ENCODE results near the gene TUBB2B.
A peak's percentile ranks its signal among the peaks of the same experiment; 100 is the strongest.
"Not testable (repeated sequence)": the region's sequence is repeated elsewhere in the genome, so short reads cannot be mapped to it uniquely, and the experiment has no call there.

TUBB2B gene

GRCh38 chr6:3209114-3210023, 18.1 kb downstream of the TUBB2B start:
- DNase-seq = peak; percentile 44

- DNase-seq = no peak
Measured at GRCh38 chr6:3208775-3209113, 18.7 kb downstream of the TUBB2B start.

- DNase-seq = no peak
Measured at GRCh38 chr6:3208098-3208774, 19.2 kb downstream of the TUBB2B start.

- no peak for DNase-seq
Measured at GRCh38 chr6:3206339-3207015, 21.0 kb downstream of the TUBB2B start.

GRCh38 chr6:3205913-3206312, 21.5 kb downstream of the TUBB2B start:
- DNase-seq = no peak

GRCh38 chr6:3204921-3205320, 22.5 kb downstream of the TUBB2B start:
- no peak for DNase-seq

GRCh38 chr6:3202999-3203696, 24.3 kb downstream of the TUBB2B start:
- no peak for DNase-seq

GRCh38 chr6:3201388-3201787, 26.1 kb downstream of the TUBB2B start:
- DNase-seq = no peak

DNA sequence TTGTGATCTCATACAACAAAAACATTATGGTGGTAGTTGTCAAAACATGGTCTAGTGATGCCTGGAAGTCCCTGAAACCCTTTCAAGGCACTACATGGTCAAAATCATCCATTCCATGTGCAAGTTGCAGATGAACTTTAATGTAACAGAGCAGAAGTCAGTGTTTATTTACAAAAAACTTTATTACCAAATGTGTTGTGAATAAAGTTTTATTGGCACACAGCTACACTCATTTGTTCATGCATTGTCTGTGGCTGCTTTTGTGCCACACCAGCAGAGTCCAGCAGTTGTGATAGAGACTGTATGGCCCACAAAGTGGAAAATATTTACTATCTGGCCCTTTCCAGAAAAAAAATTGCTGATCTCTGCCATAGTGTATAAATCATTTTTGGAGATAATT, 26.8 kb downstream of the TUBB2B start:
- no peak for DNase-seq

DNA sequence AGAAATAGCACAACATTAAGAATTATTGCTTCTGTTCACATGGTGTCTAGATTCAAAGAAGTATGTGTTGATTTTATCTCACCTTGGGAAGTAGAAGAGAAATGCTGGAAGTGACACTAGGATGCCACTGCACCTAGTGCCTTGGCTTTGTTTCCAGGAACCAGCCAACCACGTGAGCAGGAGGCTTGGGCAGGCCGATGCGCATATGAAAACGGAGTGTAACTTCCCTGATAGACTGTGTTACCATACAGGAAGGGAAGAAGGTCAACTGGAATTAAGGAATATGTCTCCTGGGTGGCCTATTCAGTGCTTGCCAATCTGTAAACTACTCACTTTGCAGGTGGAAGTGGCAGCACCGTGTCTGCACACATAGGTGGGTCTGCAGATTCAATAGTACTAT, 28.1 kb downstream of the TUBB2B start:
- no peak for DNase-seq

DNA sequence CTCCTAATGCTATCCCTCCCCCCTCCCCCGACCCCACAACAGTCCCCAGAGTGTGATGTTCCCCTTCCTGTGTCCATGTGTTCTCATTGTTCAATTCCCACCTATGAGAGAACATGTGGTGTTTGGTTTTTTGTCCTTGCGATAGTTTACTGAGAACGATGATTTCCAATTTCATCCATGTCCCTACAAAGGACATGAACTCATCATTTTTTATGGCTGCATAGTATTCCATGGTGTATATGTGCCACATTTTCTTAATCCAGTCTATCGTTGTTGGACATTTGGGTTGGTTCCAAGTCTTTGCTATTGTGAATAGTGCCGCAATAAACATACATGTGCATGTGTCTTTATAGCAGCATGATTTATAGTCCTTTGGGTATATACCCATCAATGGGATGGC, 29.7 kb downstream of the TUBB2B start:
- not testable (repeated sequence) for DNase-seq

DNA sequence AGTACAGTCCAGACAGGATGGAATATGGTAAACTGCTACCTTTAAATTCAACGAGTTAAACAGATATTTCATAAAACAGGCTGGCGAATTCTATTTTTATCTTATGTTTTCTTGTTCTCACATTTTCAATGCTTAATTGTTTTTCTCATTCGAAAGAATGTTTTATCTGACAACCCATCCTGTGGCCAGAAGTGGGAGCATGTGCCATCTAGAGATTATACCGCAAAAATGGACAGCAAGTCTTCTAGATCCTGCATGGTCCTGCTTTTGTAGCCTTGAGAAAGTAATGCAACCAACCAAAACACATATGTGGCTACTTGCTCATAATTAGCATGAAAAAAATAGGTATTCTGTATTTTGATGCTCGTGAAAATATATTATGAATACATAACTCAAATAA, 30.7 kb downstream of the TUBB2B start:
- no peak for DNase-seq

GRCh38 chr6:3195695-3196497, 31.6 kb downstream of the TUBB2B start:
- DNase-seq = peak; percentile 15

DNA sequence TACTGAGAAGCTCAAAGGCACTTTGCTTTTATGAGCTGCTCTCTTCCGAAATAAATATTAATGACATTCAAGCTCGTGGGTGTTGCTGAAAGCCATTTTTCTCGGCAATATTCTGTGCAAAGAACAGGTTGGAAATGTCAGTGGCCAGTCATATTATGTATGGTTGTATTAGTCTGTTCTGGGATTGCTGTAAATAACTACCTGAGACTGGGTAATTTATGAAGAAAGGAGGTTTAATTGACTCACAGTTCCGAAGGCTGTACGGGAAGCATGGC, 32.1 kb downstream of the TUBB2B start:
- no peak for DNase-seq

GRCh38 chr6:3194535-3195419, 32.7 kb downstream of the TUBB2B start:
- DNase-seq = no peak

DNA sequence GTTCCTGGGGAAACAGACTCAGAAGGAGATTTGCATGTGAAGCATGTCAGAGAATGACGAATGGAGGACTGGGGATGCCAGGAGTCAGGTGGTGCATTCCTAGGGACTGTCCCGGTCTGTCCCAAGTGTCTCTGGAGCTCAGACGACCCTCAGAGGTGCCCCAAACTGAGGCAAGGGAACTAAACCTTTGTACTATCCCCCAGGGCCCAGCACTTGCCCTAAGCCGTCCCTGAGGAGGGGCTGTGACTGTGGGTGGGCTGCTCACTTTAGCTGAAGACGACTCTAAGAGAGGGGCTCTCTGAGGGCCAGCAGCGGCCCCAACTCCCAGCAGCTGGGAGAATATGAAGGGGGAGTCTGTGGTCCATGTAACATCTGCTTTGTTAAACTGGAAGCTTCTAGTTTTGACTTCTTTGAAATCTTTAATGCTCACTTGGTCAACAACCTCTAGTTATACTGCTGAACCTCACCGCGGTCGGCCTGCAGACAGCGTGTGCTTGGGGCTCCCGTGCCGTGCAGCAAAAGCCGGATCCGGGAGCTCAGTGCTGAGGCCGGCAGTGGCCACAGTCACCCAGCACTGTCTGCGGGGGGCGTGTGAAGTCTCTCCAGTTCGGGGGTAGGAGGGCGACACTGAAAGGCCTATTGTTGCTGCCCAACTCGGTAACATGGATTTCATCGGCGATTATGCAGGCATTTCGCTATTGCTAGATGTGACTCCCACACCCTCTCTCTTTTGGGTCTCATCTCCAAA, 34.2 kb downstream of the TUBB2B start:
- DNase-seq = no peak

GRCh38 chr6:3190779-3191178, 36.7 kb downstream of the TUBB2B start:
- DNase-seq = no peak

DNA sequence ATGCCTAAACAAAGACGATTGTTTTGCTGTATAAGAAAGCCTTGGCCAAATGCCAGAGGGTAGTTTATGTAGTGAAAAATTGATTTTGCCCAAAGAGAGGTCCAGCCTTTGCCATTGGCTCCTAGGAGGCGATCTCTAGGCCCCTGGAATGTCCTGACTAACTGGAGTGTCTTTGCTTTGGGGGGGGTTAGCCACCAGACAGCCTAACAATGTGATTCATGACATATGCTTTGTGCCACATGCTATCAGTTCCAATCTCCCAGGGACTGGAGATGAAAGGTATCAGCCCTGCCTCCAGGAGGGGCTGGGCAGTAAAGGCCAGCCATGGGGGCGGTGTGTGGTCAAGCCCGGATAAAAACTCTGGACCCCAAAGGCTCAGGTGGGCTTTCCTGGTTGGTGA, 37.4 kb downstream of the TUBB2B start:
- no peak for DNase-seq

GRCh38 chr6:3189192-3189591, 38.3 kb downstream of the TUBB2B start:
- DNase-seq = not testable (repeated sequence)

- no peak for DNase-seq
Measured at GRCh38 chr6:3188262-3188661, 39.2 kb downstream of the TUBB2B start.

- DNase-seq = no peak
Measured at GRCh38 chr6:3186974-3187382, 40.5 kb downstream of the TUBB2B start.

Measured in CD4-positive, alpha-beta T cell treated with Interleukin-6 for 4 hours (primary cell).